OCI-LY3 (cell line): Measurements from ENCODE around the gene NMBR.

ENCODE experiments used
- H2AFZ ChIP-seq: fragments of 200-600, 300-600 bp; shearing (Covaris generic); 2 replicates; pipeline ENCODE4 v1.6.0; 2014; ENCODE audit warnings: antibody characterized with exemption, low read depth, low read length
- H3K27ac ChIP-seq: fragments of 200-600, 300-600 bp; sonication (generic); 2 replicates; pipeline ENCODE4 v1.5.1; 2014; ENCODE audit warnings: mild to moderate bottlenecking, low read length, moderate library complexity, mixed read lengths
- H3K27me3 ChIP-seq: fragments of 200-600, 300-600 bp; sonication (generic); 2 replicates; pipeline ENCODE4 v1.6.1; 2014; ENCODE audit warnings: low read depth, low read length, mixed read lengths
- H3K36me3 ChIP-seq: fragments of 200-600, 300-600 bp; sonication (generic); replicated peaks from 2 replicates; pipeline ENCODE3; 2014; ENCODE audit warnings: low read depth, low read length, mixed read lengths
- H3K4me1 ChIP-seq: fragments of 300-600, 200-600 bp; sonication (generic); 2 replicates; pipeline ENCODE4 v1.6.1; 2014; ENCODE audit warnings: low read length, mixed read lengths
- H3K4me2 ChIP-seq: fragments of 200-600, 300-600 bp; sonication (generic); 2 replicates; pipeline ENCODE4 v1.6.1; 2014; ENCODE audit warnings: low read length, mixed read lengths
- H3K4me3 ChIP-seq: fragments of 300-600, 200-600 bp; sonication (generic); 2 replicates; pipeline ENCODE4 v1.5.1; 2014; ENCODE audit warnings: antibody characterized with exemption, mild to moderate bottlenecking, low read length, moderate library complexity
- H3K79me2 ChIP-seq: fragments of 300-600, 200-600 bp; shearing (Covaris generic); 2 replicates; pipeline ENCODE4 v1.6.1; 2014; ENCODE audit warnings: mild to moderate bottlenecking, low read length, mixed read lengths
- H3K9ac ChIP-seq: fragments of 300-600, 200-600 bp; shearing (Covaris generic); 2 replicates; pipeline ENCODE4 v1.6.0; 2014; ENCODE audit warnings: mild to moderate bottlenecking, low read length, moderate library complexity
- H3K9me3 ChIP-seq: fragments of 200-600, 300-600 bp; shearing (Covaris generic); 2 replicates; pipeline ENCODE4 v1.6.1; 2014; ENCODE audit warnings: low read length, mixed read lengths; ENCODE audit not compliant: insufficient read depth
- H4K20me1 ChIP-seq: fragments of 200-600, 300-600 bp; sonication (generic); 2 replicates; pipeline ENCODE4 v1.6.1; 2016; ENCODE audit warnings: low read length, mixed read lengths; ENCODE audit not compliant: insufficient read depth
- EZH2phosphoT487 ChIP-seq: fragments of 200-600 bp; shearing (Covaris generic); IDR thresholded peaks from 2 replicates; pipeline ENCODE4 v1.6.1; 2018; ENCODE audit warnings: antibody characterized with exemption, mixed run types, low read depth
- TF ChIP-seq, protein P1 (sequence below): fragments of 200-600, 300-600 bp; sonication (generic); IDR thresholded peaks from 2 replicates; pipeline ENCODE4 v1.5.1; 2014; ENCODE audit warnings: antibody characterized with exemption, low read length, low read depth

NMBR gene

DNA sequence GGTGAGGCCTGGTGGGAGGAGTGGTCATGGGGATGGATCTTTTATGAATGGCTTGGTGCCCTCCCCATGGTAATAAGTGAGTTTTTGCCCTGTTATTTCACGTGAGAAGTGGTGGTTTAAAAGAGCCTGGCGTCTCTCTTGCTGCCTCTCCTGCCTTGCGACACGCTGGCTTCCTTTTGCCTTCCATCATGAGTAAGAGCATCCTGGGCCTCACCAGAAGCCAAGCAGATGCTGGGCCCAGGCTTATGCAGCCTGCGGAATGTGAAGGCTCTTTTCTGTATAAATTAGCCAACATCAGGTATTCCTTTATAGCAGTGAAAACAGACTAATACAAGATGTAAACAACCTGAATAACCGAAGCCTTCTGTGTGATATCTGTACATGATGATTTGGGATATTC, 27.8 kb upstream of the NMBR start:
- H3K9me3 ChIP-seq, result no peaks in the 10 kb centered on the region
- H3K4me3 ChIP-seq, result no peak overlapping the region
- H3K36me3 ChIP-seq, result peaks cover 15% of the 10 kb centered on the region
- H3K9ac ChIP-seq, result no peak overlapping the region
- no peak overlapping the region for H3K27ac ChIP-seq
- no peaks in the 10 kb centered on the region for H3K27me3 ChIP-seq
- H3K4me1 ChIP-seq, result no peaks in the 10 kb centered on the region
- no peaks in the 10 kb centered on the region for H4K20me1 ChIP-seq
- no peak overlapping the region for H3K4me2 ChIP-seq
- no peak overlapping the region for H2AFZ ChIP-seq
- H3K79me2 ChIP-seq, result no peaks in the 10 kb centered on the region
- TF ChIP-seq, protein P1, sequence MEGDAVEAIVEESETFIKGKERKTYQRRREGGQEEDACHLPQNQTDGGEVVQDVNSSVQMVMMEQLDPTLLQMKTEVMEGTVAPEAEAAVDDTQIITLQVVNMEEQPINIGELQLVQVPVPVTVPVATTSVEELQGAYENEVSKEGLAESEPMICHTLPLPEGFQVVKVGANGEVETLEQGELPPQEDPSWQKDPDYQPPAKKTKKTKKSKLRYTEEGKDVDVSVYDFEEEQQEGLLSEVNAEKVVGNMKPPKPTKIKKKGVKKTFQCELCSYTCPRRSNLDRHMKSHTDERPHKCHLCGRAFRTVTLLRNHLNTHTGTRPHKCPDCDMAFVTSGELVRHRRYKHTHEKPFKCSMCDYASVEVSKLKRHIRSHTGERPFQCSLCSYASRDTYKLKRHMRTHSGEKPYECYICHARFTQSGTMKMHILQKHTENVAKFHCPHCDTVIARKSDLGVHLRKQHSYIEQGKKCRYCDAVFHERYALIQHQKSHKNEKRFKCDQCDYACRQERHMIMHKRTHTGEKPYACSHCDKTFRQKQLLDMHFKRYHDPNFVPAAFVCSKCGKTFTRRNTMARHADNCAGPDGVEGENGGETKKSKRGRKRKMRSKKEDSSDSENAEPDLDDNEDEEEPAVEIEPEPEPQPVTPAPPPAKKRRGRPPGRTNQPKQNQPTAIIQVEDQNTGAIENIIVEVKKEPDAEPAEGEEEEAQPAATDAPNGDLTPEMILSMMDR, result no peak
- TF ChIP-seq EZH2phosphoT487, result no peak

DNA sequence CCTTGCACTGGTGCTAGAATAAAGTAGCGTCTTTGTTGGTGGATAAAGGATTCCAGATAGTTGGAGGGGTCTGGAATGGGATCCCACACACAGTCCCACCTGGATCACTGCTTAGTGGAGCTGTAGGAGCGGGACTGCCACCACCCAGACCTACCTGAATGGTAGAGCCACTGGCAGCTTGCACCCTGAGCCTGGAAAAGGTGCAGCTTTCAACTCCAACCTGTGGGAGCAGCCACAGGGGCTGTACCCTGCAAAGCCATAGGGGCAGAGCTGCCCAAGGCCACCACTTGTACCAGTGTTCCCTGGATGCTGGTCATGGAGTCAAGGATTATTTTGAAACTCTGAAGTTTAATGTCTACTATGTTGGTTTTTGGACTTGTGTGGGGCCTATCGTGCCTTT, 27.1 kb upstream of the NMBR start:
- Histone ChIP-seq H3K4me2 (no peak overlapping the region), H3K4me3 (no peak overlapping the region), H3K9ac (no peak overlapping the region), H3K27ac (no peak overlapping the region), H4K20me1 (no peaks in the 10 kb centered on the region), H3K4me1 (no peaks in the 10 kb centered on the region), H3K27me3 (no peaks in the 10 kb centered on the region), H3K36me3 (peaks cover 15% of the 10 kb centered on the region), H3K9me3 (no peaks in the 10 kb centered on the region), H2AFZ (no peak overlapping the region), H3K79me2 (no peaks in the 10 kb centered on the region)
- TF ChIP-seq, protein P1, result no peak
- no peak for TF ChIP-seq EZH2phosphoT487

DNA sequence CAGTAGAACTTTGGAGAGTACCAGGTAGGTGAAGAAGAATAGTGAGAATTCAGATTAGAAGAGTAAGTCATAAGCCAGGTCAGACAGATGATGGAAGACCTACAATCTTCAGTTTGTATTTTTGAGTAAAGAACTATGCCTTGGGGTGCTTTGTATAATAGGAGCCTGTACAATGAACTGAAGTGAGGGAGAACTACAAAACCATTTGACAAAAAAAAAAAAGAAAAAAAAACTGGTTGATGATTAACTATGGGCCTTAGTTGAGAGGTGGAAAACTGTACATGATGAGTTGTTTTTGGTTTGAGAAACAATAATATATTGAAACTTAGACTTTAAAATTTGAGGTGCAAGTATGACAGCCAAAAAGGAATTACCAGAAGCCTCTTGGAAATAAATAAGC, 25.8 kb upstream of the NMBR start:
- Histone ChIP-seq H3K4me2 (no peak overlapping the region), H3K27me3 (no peaks in the 10 kb centered on the region), H3K27ac (no peak overlapping the region), H3K4me1 (no peaks in the 10 kb centered on the region), H3K36me3 (peaks cover 10% of the 10 kb centered on the region), H4K20me1 (no peaks in the 10 kb centered on the region), H3K4me3 (no peak overlapping the region), H3K9me3 (no peaks in the 10 kb centered on the region), H3K79me2 (no peaks in the 10 kb centered on the region), H3K9ac (no peak overlapping the region), H2AFZ (no peak overlapping the region)
- TF ChIP-seq, protein P1, result no peak
- no peak for TF ChIP-seq EZH2phosphoT487

DNA sequence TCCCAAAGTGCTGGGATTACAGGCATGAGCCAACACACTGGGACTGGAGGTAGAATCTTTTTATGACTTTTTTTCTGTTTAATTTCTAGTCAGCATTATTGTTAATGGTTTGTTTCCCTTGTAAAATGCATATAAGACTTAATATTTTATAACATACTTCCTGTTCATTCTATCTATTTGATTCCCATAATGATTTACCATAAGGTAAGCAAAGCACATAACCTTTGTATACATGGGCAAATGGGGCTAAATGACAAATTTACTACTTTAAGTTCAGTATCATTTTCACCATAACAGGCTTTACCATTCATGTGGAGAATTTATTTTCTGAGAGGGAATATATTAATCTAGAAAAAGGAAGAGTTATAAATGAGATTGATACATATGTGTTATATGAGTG, 24.4 kb upstream of the NMBR start:
- Histone ChIP-seq H3K27me3 (no peaks in the 10 kb centered on the region), H3K4me1 (no peaks in the 10 kb centered on the region), H3K4me2 (no peak overlapping the region), H3K9me3 (no peaks in the 10 kb centered on the region), H3K27ac (no peak overlapping the region), H4K20me1 (no peaks in the 10 kb centered on the region), H2AFZ (no peak overlapping the region), H3K9ac (no peak overlapping the region), H3K4me3 (no peak overlapping the region), H3K79me2 (no peaks in the 10 kb centered on the region), H3K36me3 (peaks cover 4% of the 10 kb centered on the region)
- TF ChIP-seq, protein P1, result no peak
- TF ChIP-seq EZH2phosphoT487, result no peak
